OCI-LY1 (cell line): ENCODE measurements around the gene ABCB11.

ENCODE experiments used
- H2AFZ ChIP-seq: fragments of 200-600 bp; sonication (generic), shearing (Covaris generic); 2 replicates; pipeline ENCODE4 v1.6.0; 2014; ENCODE audit warnings: antibody characterized with exemption, mild to moderate bottlenecking, low read length
- H3F3A ChIP-seq: fragments of 200-600 bp; sonication (generic), shearing (Covaris generic); 2 replicates; pipeline ENCODE4 v1.6.0; 2014; ENCODE audit warnings: mild to moderate bottlenecking, antibody characterized with exemption, low read length, moderate library complexity; ENCODE audit not compliant: insufficient read depth
- H3K27ac ChIP-seq: fragments of 200-600 bp; sonication (generic); 2 replicates; pipeline ENCODE4 v1.5.1; 2014; ENCODE audit warnings: low read length, mixed run types, mild to moderate bottlenecking, low read depth; ENCODE audit not compliant: poor library complexity, severe bottlenecking
- H3K27me3 ChIP-seq: fragments of 200-600 bp; sonication (generic); 2 replicates; pipeline ENCODE4 v1.6.0; 2014; ENCODE audit warnings: antibody characterized with exemption, mild to moderate bottlenecking, low read length, moderate library complexity; ENCODE audit not compliant: insufficient read depth
- H3K36me3 ChIP-seq: fragments of 200-600 bp; sonication (generic); 2 replicates; pipeline ENCODE4 v1.6.1; 2014; ENCODE audit warnings: mild to moderate bottlenecking, antibody characterized with exemption, low read length, moderate library complexity, mixed read lengths; ENCODE audit not compliant: insufficient read depth
- H3K4me1 ChIP-seq: fragments of 200-600 bp; sonication (generic); 2 replicates; pipeline ENCODE4 v1.5.1; 2014; ENCODE audit warnings: mild to moderate bottlenecking, low read length, moderate library complexity; ENCODE audit not compliant: insufficient read depth, severe bottlenecking
- H3K4me2 ChIP-seq: fragments of 200-600 bp; sonication (generic), shearing (Covaris generic); 2 replicates; pipeline ENCODE4 v1.6.1; 2014; ENCODE audit warnings: low read length
- H3K4me3 ChIP-seq: fragments of 200-600 bp; sonication (generic); 2 replicates; pipeline ENCODE4 v1.5.1; 2014; ENCODE audit warnings: low read length, low read depth, mild to moderate bottlenecking, mixed read lengths; ENCODE audit not compliant: poor library complexity, severe bottlenecking
- H3K79me2 ChIP-seq: fragments of 200-600 bp; shearing (Covaris generic); 2 replicates; pipeline ENCODE4 v1.6.1; 2016; ENCODE audit warnings: mixed run types, low read length, mixed read lengths; ENCODE audit not compliant: insufficient read depth
- H3K9ac ChIP-seq: fragments of 200-600 bp; sonication (generic), shearing (Covaris generic); 2 replicates; pipeline ENCODE4 v1.6.1; 2014; ENCODE audit warnings: mild to moderate bottlenecking, low read length, mixed read lengths
- H3K9me2 ChIP-seq: fragments of 200-600 bp; sonication (generic), shearing (Covaris generic); 2 replicates; pipeline ENCODE4 v1.6.1; 2014; ENCODE audit warnings: low read depth, mild to moderate bottlenecking, low read length, mixed read lengths
- H3K9me3 ChIP-seq: fragments of 200-600 bp; shearing (Covaris generic); 2 replicates; pipeline ENCODE4 v1.6.1; 2014; ENCODE audit warnings: low read length, mixed read lengths
- H4K20me1 ChIP-seq: fragments of 200-600 bp; sonication (generic), shearing (Covaris generic); 2 replicates; pipeline ENCODE4 v1.6.0; 2016; ENCODE audit warnings: mild to moderate bottlenecking, low read length; ENCODE audit not compliant: insufficient read depth
- EZH2 ChIP-seq: fragments of 200-600 bp; sonication (generic), shearing (Covaris generic); IDR thresholded peaks from 2 replicates; pipeline ENCODE4 v1.8.0; 2017; ENCODE audit warnings: borderline replicate concordance, mixed run types, mild to moderate bottlenecking, antibody characterized with exemption, low read length, moderate library complexity, mixed read lengths
- TF ChIP-seq, protein P1 (sequence below): fragments of 200-600 bp; sonication (generic), shearing (Covaris generic); IDR thresholded peaks from 2 replicates; pipeline ENCODE4 v1.5.1; 2017; ENCODE audit warnings: mild to moderate bottlenecking, antibody characterized with exemption, low read length, moderate library complexity, mixed read lengths

Gene ABCB11

GRCh38 chr2:169071455-169071854 lies 40.3 kb upstream of the ABCB11 start:
- Histone ChIP-seq H3K9me2 (no peaks in the 10 kb centered on the region), H3K27me3 (no peaks in the 10 kb centered on the region), H3K9me3 (no peaks in the 10 kb centered on the region), H2AFZ (no peak overlapping the region), H3K4me3 (no peak overlapping the region), H3K27ac (no peak overlapping the region), H3K9ac (no peak overlapping the region), H3F3A (no peaks in the 10 kb centered on the region), H3K36me3 (no peaks in the 10 kb centered on the region), H3K79me2 (no peaks in the 10 kb centered on the region), H3K4me2 (no peak overlapping the region), H4K20me1 (no peaks in the 10 kb centered on the region), H3K4me1 (no peaks in the 10 kb centered on the region)
- TF ChIP-seq, protein P1, sequence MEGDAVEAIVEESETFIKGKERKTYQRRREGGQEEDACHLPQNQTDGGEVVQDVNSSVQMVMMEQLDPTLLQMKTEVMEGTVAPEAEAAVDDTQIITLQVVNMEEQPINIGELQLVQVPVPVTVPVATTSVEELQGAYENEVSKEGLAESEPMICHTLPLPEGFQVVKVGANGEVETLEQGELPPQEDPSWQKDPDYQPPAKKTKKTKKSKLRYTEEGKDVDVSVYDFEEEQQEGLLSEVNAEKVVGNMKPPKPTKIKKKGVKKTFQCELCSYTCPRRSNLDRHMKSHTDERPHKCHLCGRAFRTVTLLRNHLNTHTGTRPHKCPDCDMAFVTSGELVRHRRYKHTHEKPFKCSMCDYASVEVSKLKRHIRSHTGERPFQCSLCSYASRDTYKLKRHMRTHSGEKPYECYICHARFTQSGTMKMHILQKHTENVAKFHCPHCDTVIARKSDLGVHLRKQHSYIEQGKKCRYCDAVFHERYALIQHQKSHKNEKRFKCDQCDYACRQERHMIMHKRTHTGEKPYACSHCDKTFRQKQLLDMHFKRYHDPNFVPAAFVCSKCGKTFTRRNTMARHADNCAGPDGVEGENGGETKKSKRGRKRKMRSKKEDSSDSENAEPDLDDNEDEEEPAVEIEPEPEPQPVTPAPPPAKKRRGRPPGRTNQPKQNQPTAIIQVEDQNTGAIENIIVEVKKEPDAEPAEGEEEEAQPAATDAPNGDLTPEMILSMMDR, result no peak
- no peak for TF ChIP-seq EZH2

GRCh38 chr2:169069833-169070232 lies 38.7 kb upstream of the ABCB11 start:
- Histone ChIP-seq H3F3A (no peaks in the 10 kb centered on the region), H3K79me2 (no peaks in the 10 kb centered on the region), H3K4me1 (no peaks in the 10 kb centered on the region), H2AFZ (no peak overlapping the region), H3K36me3 (no peaks in the 10 kb centered on the region), H3K27ac (no peak overlapping the region), H3K27me3 (no peaks in the 10 kb centered on the region), H3K4me2 (no peak overlapping the region), H3K9me2 (no peaks in the 10 kb centered on the region), H3K9me3 (no peaks in the 10 kb centered on the region), H3K9ac (no peak overlapping the region), H3K4me3 (no peak overlapping the region), H4K20me1 (no peaks in the 10 kb centered on the region)
- TF ChIP-seq, protein P1, result no peak
- TF ChIP-seq EZH2, result no peak

DNA sequence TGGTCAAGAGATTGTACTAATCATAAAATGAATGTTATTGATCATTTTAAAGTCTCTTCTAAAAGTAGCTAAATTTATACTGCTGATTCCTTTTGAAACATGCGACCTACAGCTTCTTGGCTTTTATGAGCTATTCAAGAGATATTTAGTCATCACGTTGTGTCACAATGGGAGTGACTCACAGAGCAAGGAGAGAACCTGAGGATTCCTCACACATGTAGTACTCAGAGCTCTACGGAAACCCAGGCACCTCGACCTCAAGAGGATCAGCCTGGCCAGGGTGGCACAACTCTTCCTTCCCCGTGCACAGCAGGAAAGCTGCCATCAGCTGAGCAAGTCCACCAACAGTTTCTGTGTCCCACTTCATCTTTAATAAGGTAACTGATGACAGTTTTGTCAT lies 38.2 kb upstream of the ABCB11 start, which contains the start of gene DHRS9:
Gene DHRS9, plus strand, starts transcription at position 223 of the 400 bp plus-strand sequence. CDS start 12,019 bp downstream, outside the sequence.
- Histone ChIP-seq H3K4me2 (no peak within 1 kb of the TSS), H3K79me2 (no peaks in the 10 kb centered on the region), H3K9me3 (no peaks in the 10 kb centered on the region), H3F3A (no peaks in the 10 kb centered on the region), H3K4me1 (no peaks in the 10 kb centered on the region), H3K9me2 (no peaks in the 10 kb centered on the region), H4K20me1 (no peaks in the 10 kb centered on the region), H3K27me3 (no peaks in the 10 kb centered on the region), H3K9ac (no peak within 1 kb of the TSS), H3K36me3 (no peaks in the 10 kb centered on the region), H3K4me3 (no peak within 1 kb of the TSS), H2AFZ (no peak within 1 kb of the TSS), H3K27ac (no peak within 1 kb of the TSS)
- no peak for TF ChIP-seq EZH2
- TF ChIP-seq, protein P1, result no peak
